Fibroblast of lung (primary cell): Measurements from ENCODE around the gene WWOX. TPM values are rescaled to one million over a fixed set of nuclear protein-coding genes. Genes with fewer than 3 reads are reported as not detected.

Source experiments
- DNase-seq, 2 donors: peaks; one replicate each; pipeline versions ENCODE4 v3.0.0 to v3.0.0-alpha.2; 2010; ENCODE audit warnings: low read depth in 2 of 2
- H2AFZ ChIP-seq: 2 replicates; pipeline ENCODE4 v1.5.1; 2012; ENCODE audit warnings: low read length, control low read depth, inconsistent platforms
- H3K27ac ChIP-seq: 2 replicates; pipeline ENCODE4 v1.5.1; 2011; ENCODE audit warnings: low read length, control low read depth; ENCODE audit not compliant: insufficient read depth
- H3K27me3 ChIP-seq: 2 replicates; pipeline ENCODE4 v1.5.1; 2011; ENCODE audit warnings: mild to moderate bottlenecking, low read length; ENCODE audit not compliant: control insufficient read depth, insufficient read depth
- H3K36me3 ChIP-seq: 2 replicates; pipeline ENCODE4 v1.5.1; 2011; ENCODE audit warnings: low read length; ENCODE audit not compliant: control insufficient read depth, insufficient read depth
- H3K4me1 ChIP-seq: 2 replicates; pipeline ENCODE4 v1.5.1; 2011; ENCODE audit warnings: low read length; ENCODE audit not compliant: control insufficient read depth, insufficient read depth; ENCODE audit errors: extremely low read depth
- H3K4me2 ChIP-seq: 2 replicates; pipeline ENCODE4 v1.5.1; 2011; ENCODE audit warnings: low read length, control low read depth; ENCODE audit not compliant: insufficient read depth; ENCODE audit errors: extremely low read depth
- H3K4me3 ChIP-seq, 4 experiments: fragments of 200-600 bp in 1 of 4; sonication (generic) in 1 of 4; replicated peaks in 1 of 4; 2 replicates each; pipeline ENCODE4 v1.5.1; 2011 to 2016; ENCODE audit warnings: low read length in 4 of 4, low read depth in 3 of 4, mild to moderate bottlenecking in 3 of 4, control low read depth in 2 of 4, inconsistent platforms in 1 of 4, mixed read lengths in 1 of 4; ENCODE audit not compliant: insufficient read depth in 1 of 4; ENCODE audit errors: control extremely low read depth in 1 of 4
- H3K79me2 ChIP-seq: 2 replicates; pipeline ENCODE4 v1.5.1; 2012; ENCODE audit warnings: mild to moderate bottlenecking, low read length, inconsistent platforms; ENCODE audit not compliant: control insufficient read depth, insufficient read depth
- H3K9ac ChIP-seq: 2 replicates; pipeline ENCODE4 v1.5.1; 2011; ENCODE audit warnings: mild to moderate bottlenecking, low read length, control low read depth; ENCODE audit not compliant: insufficient read depth
- H3K9me3 ChIP-seq: 2 replicates; pipeline ENCODE4 v1.5.1; 2012; ENCODE audit warnings: low read depth, low read length; ENCODE audit not compliant: control insufficient read depth, insufficient read depth
- H4K20me1 ChIP-seq: 2 replicates; pipeline ENCODE4 v1.5.1; 2011; ENCODE audit warnings: low read length; ENCODE audit not compliant: control insufficient read depth, insufficient read depth; ENCODE audit errors: extremely low read depth
- EZH2 ChIP-seq: IDR thresholded peaks from 2 replicates; pipeline ENCODE4 v1.5.1; 2012; ENCODE audit warnings: low read length, control low read depth, mild to moderate bottlenecking; ENCODE audit errors: missing control alignments
- polyA plus RNA-seq, 2 donors: library from polyadenylated mRNA; depleted of rRNA in 1 of 2; stranded (reverse) in 1 of 2; unstranded in 1 of 2; fragments of >200 nt; gene quantifications; 2 replicates each; pipeline ENCODE4 v1.2.1, GENCODE V29; 2011 to 2012; ENCODE audit warnings: missing spikeins in 1 of 2
- total RNA-seq: library from RNA; depleted of rRNA; stranded (reverse); fragments of >200 nt; gene quantifications from 2 replicates; pipeline ENCODE4 v1.2.1, GENCODE V29; 2014
- TF ChIP-seq, protein P1 (sequence below), 2 donors: IDR thresholded peaks in 1 of 2; conservative IDR thresholded peaks in 1 of 2; 1 replicate in 1 of 2; 2 replicates in 1 of 2; pipeline ENCODE4 v1.5.1; 2011 to 2012; ENCODE audit warnings: low read length in 2 of 2, control low read depth in 1 of 2, inconsistent platforms in 1 of 2, low read depth in 1 of 2, mild to moderate bottlenecking in 1 of 2

Gene WWOX
- total and polyA plus RNA-seq, 2 donors (not counting 1 experiment from before 2014, with no cell fraction given): 5.6 to 16.3 TPM

- no peak overlapping the region for H2AFZ ChIP-seq
- no peak overlapping the region for H3K4me2 ChIP-seq
- no peak for TF ChIP-seq EZH2
- TF ChIP-seq, protein P1, sequence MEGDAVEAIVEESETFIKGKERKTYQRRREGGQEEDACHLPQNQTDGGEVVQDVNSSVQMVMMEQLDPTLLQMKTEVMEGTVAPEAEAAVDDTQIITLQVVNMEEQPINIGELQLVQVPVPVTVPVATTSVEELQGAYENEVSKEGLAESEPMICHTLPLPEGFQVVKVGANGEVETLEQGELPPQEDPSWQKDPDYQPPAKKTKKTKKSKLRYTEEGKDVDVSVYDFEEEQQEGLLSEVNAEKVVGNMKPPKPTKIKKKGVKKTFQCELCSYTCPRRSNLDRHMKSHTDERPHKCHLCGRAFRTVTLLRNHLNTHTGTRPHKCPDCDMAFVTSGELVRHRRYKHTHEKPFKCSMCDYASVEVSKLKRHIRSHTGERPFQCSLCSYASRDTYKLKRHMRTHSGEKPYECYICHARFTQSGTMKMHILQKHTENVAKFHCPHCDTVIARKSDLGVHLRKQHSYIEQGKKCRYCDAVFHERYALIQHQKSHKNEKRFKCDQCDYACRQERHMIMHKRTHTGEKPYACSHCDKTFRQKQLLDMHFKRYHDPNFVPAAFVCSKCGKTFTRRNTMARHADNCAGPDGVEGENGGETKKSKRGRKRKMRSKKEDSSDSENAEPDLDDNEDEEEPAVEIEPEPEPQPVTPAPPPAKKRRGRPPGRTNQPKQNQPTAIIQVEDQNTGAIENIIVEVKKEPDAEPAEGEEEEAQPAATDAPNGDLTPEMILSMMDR (conservative IDR thresholded peaks at IDR 0.05 in 1 of 2, IDR thresholded peaks at IDR 0.05 in 1 of 2; ENCODE audit: low read depth in 1 of 2, low read length in 2 of 2): no peak
Observed at GRCh38 chr16:78291604-78292003, 192.2 kb downstream of the WWOX start.

DNA sequence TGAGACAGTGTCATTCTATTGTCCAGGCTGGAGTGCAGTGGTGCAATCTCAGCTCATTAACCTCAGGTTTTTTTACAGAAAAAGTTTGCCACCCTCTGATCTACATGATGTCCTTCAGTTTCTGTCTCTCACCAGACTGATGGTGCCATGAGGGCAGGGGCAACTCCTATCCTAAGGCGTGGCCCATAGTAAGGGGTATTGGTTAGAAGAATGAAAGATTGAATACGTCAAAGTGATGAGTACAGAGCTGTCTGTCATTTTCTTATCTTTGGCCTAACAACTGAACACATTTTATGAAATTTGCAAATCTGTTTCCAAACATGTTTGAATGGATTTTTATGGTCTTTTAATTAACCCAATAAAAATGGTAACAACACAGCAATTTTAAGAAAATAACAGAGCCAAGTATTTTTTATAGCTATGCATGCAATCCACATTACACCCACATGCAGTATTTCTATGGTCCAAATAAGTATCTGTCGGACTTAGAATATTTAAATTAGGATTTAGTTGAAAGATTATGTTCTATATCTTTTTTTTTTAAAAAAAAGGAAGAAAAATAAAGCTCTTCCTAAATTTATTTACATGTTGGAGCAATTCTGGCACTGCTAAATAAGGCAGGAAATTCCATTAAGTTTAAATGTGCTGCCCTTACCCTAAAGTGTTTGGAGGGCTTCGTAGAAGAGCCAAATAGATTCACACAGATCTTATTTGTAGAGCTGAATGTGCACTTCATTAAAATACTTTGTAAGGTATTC is 192.8 kb downstream of the WWOX start:
- H4K20me1 ChIP-seq: no peaks in the 10 kb centered on the region
- no peak overlapping the region for H3K4me2 ChIP-seq
- H3K4me3 ChIP-seq: no peak overlapping the region
- no peaks in the 10 kb centered on the region for H3K79me2 ChIP-seq
- no peak for DNase-seq
- H3K9ac ChIP-seq: no peak overlapping the region
- no peak overlapping the region for H2AFZ ChIP-seq
- no peaks in the 10 kb centered on the region for H3K4me1 ChIP-seq
- H3K27ac ChIP-seq: no peak overlapping the region
- H3K27me3 ChIP-seq: no peaks in the 10 kb centered on the region
- H3K36me3 ChIP-seq: no peaks in the 10 kb centered on the region
- no peak for TF ChIP-seq EZH2
- TF ChIP-seq, protein P1 (conservative IDR thresholded peaks at IDR 0.05 in 1 of 2, IDR thresholded peaks at IDR 0.05 in 1 of 2; ENCODE audit: low read depth in 1 of 2, low read length in 2 of 2): no peak
- no peaks in the 10 kb centered on the region for H3K9me3 ChIP-seq

More at GRCh38 chr16:78291604-78292003, 192.2 kb downstream of the WWOX start:
- no peaks in the 10 kb centered on the region for H4K20me1 ChIP-seq
- H3K79me2 ChIP-seq: no peaks in the 10 kb centered on the region
- no peak for DNase-seq
- H3K27ac ChIP-seq: no peak overlapping the region
- H3K27me3 ChIP-seq: no peaks in the 10 kb centered on the region
- H3K36me3 ChIP-seq: no peaks in the 10 kb centered on the region
- no peak overlapping the region for H3K4me3 ChIP-seq
- H3K4me1 ChIP-seq: no peaks in the 10 kb centered on the region
- no peak overlapping the region for H3K9ac ChIP-seq
- H3K9me3 ChIP-seq: no peaks in the 10 kb centered on the region

- Histone ChIP-seq H3K4me1 (no peaks in the 10 kb centered on the region), H3K36me3 (no peaks in the 10 kb centered on the region), H3K4me2 (no peak overlapping the region), H3K79me2 (no peaks in the 10 kb centered on the region), H4K20me1 (no peaks in the 10 kb centered on the region), H3K27ac (no peak overlapping the region), H3K4me3 (no peak overlapping the region), H2AFZ (no peak overlapping the region), H3K9ac (no peak overlapping the region), H3K27me3 (no peaks in the 10 kb centered on the region), H3K9me3 (no peaks in the 10 kb centered on the region)
- DNase-seq: no peak
- TF ChIP-seq EZH2: no peak
- TF ChIP-seq, protein P1 (conservative IDR thresholded peaks at IDR 0.05 in 1 of 2, IDR thresholded peaks at IDR 0.05 in 1 of 2; ENCODE audit: low read depth in 1 of 2, low read length in 2 of 2): no peak
Observed at GRCh38 chr16:78292844-78293380, 193.5 kb downstream of the WWOX start.
